Vagina (tissue), 2 donors: Measurements from ENCODE around the gene ZNF331. TPM values are rescaled to one million over a fixed set of nuclear protein-coding genes. Genes with fewer than 3 reads are reported as not detected.

ENCODE experiments used
- DNase-seq, 2 donors: peaks; one replicate each; pipeline ENCODE4 v3.0.0-alpha.2; 2017; ENCODE audit errors: extremely low spot score in 2 of 2
- H3K27ac ChIP-seq: fragments of 200-600 bp; sonication (generic); one replicate; pipeline ENCODE4 v1.5.1; 2019
- H3K27me3 ChIP-seq: fragments of 200-600 bp; sonication (generic); one replicate; pipeline ENCODE4 v1.5.1; 2019
- H3K36me3 ChIP-seq, 2 donors: fragments of 200-600 bp; sonication (generic); one replicate each; pipeline ENCODE4 v1.5.1; 2017 to 2019
- H3K4me1 ChIP-seq: fragments of 200-600 bp; sonication (generic); one replicate; pipeline ENCODE4 v1.5.1; 2019
- H3K4me3 ChIP-seq, 2 donors: fragments of 200-600 bp; sonication (generic); 1 replicate in 1 of 2; 2 replicates in 1 of 2; pipeline ENCODE4 v1.5.1; 2016 to 2019
- H3K9me3 ChIP-seq: fragments of 200-600 bp; sonication (generic); one replicate; pipeline ENCODE4 v1.5.1; 2019
- CTCF ChIP-seq, 3 experiments: fragments of 450-650 bp in 2 of 3; fragments of 200-600 bp in 1 of 3; sonication (generic) in 1 of 3; IDR thresholded peaks; one replicate each; pipeline ENCODE4 v1.5.1; 2017 to 2019; ENCODE audit warnings: antibody characterized with exemption in 3 of 3, mild to moderate bottlenecking in 2 of 3, moderate library complexity in 2 of 3
- POLR2A ChIP-seq, 2 donors: fragments of 450-650 bp; IDR thresholded peaks; one replicate each; pipeline ENCODE4 v1.6.1; 2017; ENCODE audit warnings: antibody characterized with exemption in 2 of 2, mild to moderate bottlenecking in 2 of 2, moderate library complexity in 2 of 2
- POLR2AphosphoS5 ChIP-seq, 2 donors: sonication (generic); formaldehyde crosslinking; IDR thresholded peaks; one replicate each; pipeline ENCODE4 v1.9.0; 2017; ENCODE audit warnings: antibody characterized with exemption in 2 of 2, mild to moderate bottlenecking in 2 of 2, low read depth in 1 of 2; ENCODE audit not compliant: insufficient read depth in 1 of 2
- intact Hi-C: fragments of 100-400 bp; cut with DNase I; formaldehyde crosslinking; loops from one replicate; pipeline ENCODE4 v1.15.1; 2023
- total RNA-seq: library from RNA; depleted of rRNA; stranded (reverse); fragments of >200 nt; gene quantifications from one replicate; pipeline ENCODE4 v1.2.3, GENCODE V29; 2016

The ZNF331 gene
- total RNA-seq, 1 donor from 2014 or later, result 72.7 TPM

- intact Hi-C loops, result no loop called here
- Histone ChIP-seq H3K4me1 (peaks cover 8% of the 10 kb centered on the region), H3K36me3 (no peaks in the 10 kb centered on the region), H3K4me3 (no peak overlapping the region), H3K9me3 (no peaks in the 10 kb centered on the region), H3K27ac (no peak overlapping the region), H3K27me3 (no peaks in the 10 kb centered on the region)
- TF ChIP-seq CTCF (IDR thresholded peaks at IDR 0.05), result no peak
- TF ChIP-seq POLR2A (IDR thresholded peaks at IDR 0.05), result no peak
- TF ChIP-seq POLR2AphosphoS5 (IDR thresholded peaks at IDR 0.05; ENCODE audit: insufficient read depth in 1 of 2, low read depth in 1 of 2), result no peak
- no peak for DNase-seq
These were observed 1.8 kb upstream of the ZNF331 start for GRCh38 chr19:53536225-53536548.

- H3K27ac ChIP-seq, result peak overlapping the region; percentile 81
- TF ChIP-seq POLR2AphosphoS5 (IDR thresholded peaks at IDR 0.05; ENCODE audit: insufficient read depth in 1 of 2, low read depth in 1 of 2) (no peak), CTCF (IDR thresholded peaks at IDR 0.05) (no peak), POLR2A (IDR thresholded peaks at IDR 0.05) (no peak)
- intact Hi-C loops, result no loop called here
These were observed 824 bp upstream of the ZNF331 start for GRCh38 chr19:53537121-53537520.

GRCh38 chr19:53538378-53539109 lies 599 bp downstream of the ZNF331 start:
- no peaks in the 10 kb centered on the region for H3K27me3 ChIP-seq
- H3K4me1 ChIP-seq, result peaks cover 8% of the 10 kb centered on the region
- H3K27ac ChIP-seq, result peak overlapping the region; percentile 81
- TF ChIP-seq CTCF (IDR thresholded peaks at IDR 0.05), result no peak
- no peak for TF ChIP-seq POLR2AphosphoS5 (IDR thresholded peaks at IDR 0.05; ENCODE audit: insufficient read depth in 1 of 2, low read depth in 1 of 2)
- H3K4me3 ChIP-seq, result peak overlapping the region; percentile 67 to 68
- intact Hi-C loops, result no loop called here
- no peak for DNase-seq
- H3K9me3 ChIP-seq, result no peaks in the 10 kb centered on the region
- peaks cover 0 to 4% of the 10 kb centered on the region in 2 donors for H3K36me3 ChIP-seq

More at GRCh38 chr19:53537121-53537520, 824 bp upstream of the ZNF331 start:
- H3K4me3 ChIP-seq, result peak overlapping the region; percentile 67 to 68
- H3K9me3 ChIP-seq, result no peaks in the 10 kb centered on the region
- no peaks in the 10 kb centered on the region for H3K27me3 ChIP-seq
- H3K4me1 ChIP-seq, result peaks cover 8% of the 10 kb centered on the region
- H3K36me3 ChIP-seq, result peaks cover 0 to 4% of the 10 kb centered on the region in 2 donors
- DNase-seq, result no peak

- no peak overlapping the region for H3K27ac ChIP-seq
- no peak for TF ChIP-seq POLR2A (IDR thresholded peaks at IDR 0.05)
- TF ChIP-seq CTCF (IDR thresholded peaks at IDR 0.05), result no peak
- no peak for TF ChIP-seq POLR2AphosphoS5 (IDR thresholded peaks at IDR 0.05; ENCODE audit: insufficient read depth in 1 of 2, low read depth in 1 of 2)
- peaks cover 8% of the 10 kb centered on the region for H3K4me1 ChIP-seq
- DNase-seq, result no peak
- no peak overlapping the region for H3K4me3 ChIP-seq
- H3K36me3 ChIP-seq, result peaks cover 0 to 4% of the 10 kb centered on the region in 2 donors
- no peaks in the 10 kb centered on the region for H3K9me3 ChIP-seq
- H3K27me3 ChIP-seq, result no peaks in the 10 kb centered on the region
- intact Hi-C loops, result no loop called here
These were observed 2.1 kb downstream of the ZNF331 start for GRCh38 chr19:53540091-53540490.

- intact Hi-C loops, result no loop called here
- H3K9me3 ChIP-seq, result no peaks in the 10 kb centered on the region
- H3K4me1 ChIP-seq, result peaks cover 13% of the 10 kb centered on the region
- no peak overlapping the region for H3K4me3 ChIP-seq
- no peak for DNase-seq
- no peaks in the 10 kb centered on the region for H3K27me3 ChIP-seq
- no peak overlapping the region for H3K27ac ChIP-seq
- H3K36me3 ChIP-seq, result peaks cover 0 to 4% of the 10 kb centered on the region in 2 donors
- TF ChIP-seq POLR2AphosphoS5 (IDR thresholded peaks at IDR 0.05; ENCODE audit: insufficient read depth in 1 of 2, low read depth in 1 of 2), result no peak
- no peak for TF ChIP-seq CTCF (IDR thresholded peaks at IDR 0.05)
- no peak for TF ChIP-seq POLR2A (IDR thresholded peaks at IDR 0.05)
These were observed 4.0 kb downstream of the ZNF331 start for GRCh38 chr19:53541971-53542370.
